ENCODE results near the gene FAM131A. TPM values are rescaled to one million over a fixed set of nuclear protein-coding genes. Genes with fewer than 3 reads are reported as not detected.
A peak's percentile ranks its signal among the peaks of the same experiment; 100 is the strongest.

FAM131A gene, protein sequence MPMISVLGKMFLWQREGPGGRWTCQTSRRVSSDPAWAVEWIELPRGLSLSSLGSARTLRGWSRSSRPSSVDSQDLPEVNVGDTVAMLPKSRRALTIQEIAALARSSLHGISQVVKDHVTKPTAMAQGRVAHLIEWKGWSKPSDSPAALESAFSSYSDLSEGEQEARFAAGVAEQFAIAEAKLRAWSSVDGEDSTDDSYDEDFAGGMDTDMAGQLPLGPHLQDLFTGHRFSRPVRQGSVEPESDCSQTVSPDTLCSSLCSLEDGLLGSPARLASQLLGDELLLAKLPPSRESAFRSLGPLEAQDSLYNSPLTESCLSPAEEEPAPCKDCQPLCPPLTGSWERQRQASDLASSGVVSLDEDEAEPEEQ
- total RNA-seq (10 to 100 TPM in 3 of 5 donors, 1 to 10 TPM in 2; 8.3 to 13.8 (median 11.9) TPM), total RNA-seq (5.5 to 20.6 (median 15.5) reads per million in 29 experiments)
- 5.2 TPM for total RNA-seq (2013)

DNA sequence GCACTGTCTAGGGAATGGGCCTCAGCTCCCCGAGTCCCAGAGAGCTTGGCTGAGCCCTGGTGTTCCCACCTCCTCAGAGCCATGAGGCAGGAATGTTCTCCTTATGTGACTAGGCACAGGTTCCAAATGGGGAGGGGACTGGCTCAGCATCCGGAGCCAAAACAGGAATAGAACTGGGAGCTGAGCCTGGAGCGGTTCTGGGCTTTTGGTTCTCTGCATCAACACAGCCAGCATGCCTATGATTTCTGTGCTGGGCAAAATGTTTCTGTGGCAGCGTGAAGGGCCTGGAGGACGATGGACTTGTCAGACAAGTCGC, at the start of gene FAM131A:
FAM131A (plus strand) TSS at position 202 of the 316 bp plus-strand sequence; CDS start at position 233, 31 bp downstream.
- Mint-ChIP-seq H3K4me3 (peak within 1 kb of the TSS; percentile 80 to 88 (median 87)), H3K27me3 (no peaks in the 10 kb centered on the region), H3K4me1 (peaks cover 46 to 52% (median 47%) of the 10 kb centered on the region in 3 donors), H3K36me3 (peaks cover 18% of the 10 kb centered on the region), H3K27ac (peak within 1 kb of the TSS; percentile 76 to 88), H3K9me3 (no peaks in the 10 kb centered on the region)
- ChIA-PET CTCF (no interaction called here), POLR2A (no interaction called here)
- Histone ChIP-seq H3K36me3 (ENCODE audit: control insufficient read depth in 2 of 2, extremely low read depth in 1 of 2, insufficient read depth in 1 of 2, low read length in 1 of 2) (peaks cover 8 to 30% of the 10 kb centered on the region in 2 donors), H3K27ac (ENCODE audit: low read length) (peak within 1 kb of the TSS; percentile 98), H3K9me3 (no peaks in the 10 kb centered on the region), H3K27me3 (replicated peaks in 1 of 2; ENCODE audit: control insufficient read depth in 2 of 2, extremely low read depth in 1 of 2, insufficient read depth in 2 of 2, low read length in 1 of 2) (peaks cover 0 to 8% of the 10 kb centered on the region in 2 experiments), H3K4me1 (ENCODE audit: control insufficient read depth in 1 of 2, extremely low read depth in 1 of 2, insufficient read depth in 2 of 2, low read length in 2 of 2) (peaks cover 6 to 36% of the 10 kb centered on the region in 2 experiments), H3K4me3 (ENCODE audit: control insufficient read depth in 1 of 2, extremely low read depth in 1 of 2, low read length in 1 of 2) (peak within 1 kb of the TSS; percentile 55 to 61)
- DNase-seq (no peak), ATAC-seq (replicated peaks in 1 of 4) (no peak)
- WGBS (ENCODE audit: insufficient coverage) = 97% methylated on average over 6 of the region's 6 CpGs

DNA sequence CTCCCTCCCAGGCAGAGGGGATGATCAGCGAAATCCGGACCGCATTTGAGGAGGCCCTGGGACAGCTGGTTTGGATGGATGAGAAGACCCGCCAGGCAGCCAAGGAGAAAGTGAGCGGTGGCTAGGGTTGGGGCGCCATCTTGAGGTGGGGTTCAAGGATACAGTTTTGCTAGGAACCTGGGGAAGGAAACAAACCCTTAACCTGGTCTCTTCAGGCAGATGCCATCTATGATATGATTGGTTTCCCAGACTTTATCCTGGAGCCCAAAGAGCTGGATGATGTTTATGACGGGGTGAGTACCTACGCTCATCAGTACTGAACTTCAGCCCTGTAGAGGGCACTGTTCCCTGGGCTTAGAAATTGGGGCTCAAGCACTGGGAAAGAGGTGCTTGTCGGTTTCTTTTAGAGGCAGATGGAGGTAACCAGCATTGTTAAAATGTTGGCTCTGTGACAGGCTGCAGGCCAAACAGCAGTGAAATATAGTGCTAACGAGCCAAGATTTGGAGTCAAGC, 47.9 kb upstream of the FAM131A start:
- Histone ChIP-seq H3K36me3 (ENCODE audit: control insufficient read depth in 2 of 2, extremely low read depth in 1 of 2, insufficient read depth in 1 of 2, low read length in 1 of 2) (no peaks in the 10 kb centered on the region), H3K9me3 (no peaks in the 10 kb centered on the region), H3K27ac (ENCODE audit: low read length) (no peak overlapping the region), H3K4me3 (ENCODE audit: control insufficient read depth in 1 of 2, extremely low read depth in 1 of 2, low read length in 1 of 2) (no peak overlapping the region), H3K27me3 (replicated peaks in 1 of 2; ENCODE audit: control insufficient read depth in 2 of 2, extremely low read depth in 1 of 2, insufficient read depth in 2 of 2, low read length in 1 of 2) (peaks cover 0 to 30% of the 10 kb centered on the region in 2 experiments), H3K4me1 (ENCODE audit: control insufficient read depth in 1 of 2, extremely low read depth in 1 of 2, insufficient read depth in 2 of 2, low read length in 2 of 2) (peaks cover 0 to 4% of the 10 kb centered on the region in 2 experiments)
- ChIA-PET POLR2A (interaction anchor here in 1 of 2 donors (0.5 kb wide), 1 partner anchor 92 kb away, joined by 3 read pairs; no protein-coding TSS in a partner anchor), CTCF (interaction anchor here (0.6 to 1.4 kb wide), 4 partner anchors 18 to 394 kb away, joined by 3 to 9 read pairs (median 4); no protein-coding TSS in a partner anchor)
- DNase-seq (peak in 28 of 35 experiments; percentile 10 to 68 (median 40)), ATAC-seq (replicated peaks in 1 of 4) (peak; percentile 45 to 79 (median 64))
- Mint-ChIP-seq H3K4me1 (no peaks in the 10 kb centered on the region), H3K4me3 (no peak overlapping the region), H3K36me3 (no peaks in the 10 kb centered on the region), H3K9me3 (no peaks in the 10 kb centered on the region), H3K27ac (no peak overlapping the region), H3K27me3 (peaks cover 18 to 25% of the 10 kb centered on the region in 2 donors)
- 4% methylated on average over 4 of the region's 10 CpGs for WGBS (ENCODE audit: insufficient coverage)

DNA sequence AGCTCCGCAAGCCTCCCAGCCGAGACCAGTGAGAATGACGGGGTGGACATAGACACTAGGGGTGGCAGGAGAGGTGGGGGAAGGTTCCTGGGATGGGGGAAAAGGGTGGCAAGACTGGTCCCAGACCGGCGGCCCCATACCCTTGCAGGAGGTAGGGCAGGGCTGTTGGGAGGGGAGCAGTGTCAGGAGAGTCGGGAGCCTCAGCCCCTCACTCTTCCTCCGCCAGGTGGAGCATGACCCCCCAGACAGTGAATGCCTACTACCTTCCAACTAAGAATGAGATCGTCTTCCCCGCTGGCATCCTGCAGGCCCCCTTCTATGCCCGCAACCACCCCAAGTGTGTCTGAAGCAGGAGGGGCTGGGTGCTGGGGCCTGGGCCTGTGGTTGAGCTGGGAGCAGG, 47.1 kb upstream of the FAM131A start:
- Histone ChIP-seq H3K36me3 (ENCODE audit: control insufficient read depth in 2 of 2, extremely low read depth in 1 of 2, insufficient read depth in 1 of 2, low read length in 1 of 2) (no peaks in the 10 kb centered on the region), H3K4me3 (ENCODE audit: control insufficient read depth in 1 of 2, extremely low read depth in 1 of 2, low read length in 1 of 2) (no peak overlapping the region), H3K9me3 (no peaks in the 10 kb centered on the region), H3K4me1 (ENCODE audit: control insufficient read depth in 1 of 2, extremely low read depth in 1 of 2, insufficient read depth in 2 of 2, low read length in 2 of 2) (peaks cover 0 to 4% of the 10 kb centered on the region in 2 experiments), H3K27me3 (replicated peaks in 1 of 2; ENCODE audit: control insufficient read depth in 2 of 2, extremely low read depth in 1 of 2, insufficient read depth in 2 of 2, low read length in 1 of 2) (peaks cover 0 to 23% of the 10 kb centered on the region in 2 experiments), H3K27ac (ENCODE audit: low read length) (no peak overlapping the region)
- H3K27me3 Mint-ChIP-seq = peaks cover 18 to 21% of the 10 kb centered on the region in 2 donors
- no peaks in the 10 kb centered on the region for H3K36me3 Mint-ChIP-seq
- no peaks in the 10 kb centered on the region for H3K4me1 Mint-ChIP-seq
- H3K4me3 Mint-ChIP-seq = no peak overlapping the region
- 94% methylated on average over 3 of the region's 10 CpGs for WGBS (ENCODE audit: insufficient coverage)
- no peaks in the 10 kb centered on the region for H3K9me3 Mint-ChIP-seq
- POLR2A ChIA-PET = no interaction called here
- DNase-seq (no peak), ATAC-seq (replicated peaks in 1 of 4) (no peak)
- CTCF ChIA-PET = interaction anchor here in 1 of 2 donors (0.8 kb wide), 1 partner anchor 19 kb away, joined by 9 read pairs; no protein-coding TSS in a partner anchor
- H3K27ac Mint-ChIP-seq = no peak overlapping the region

DNA sequence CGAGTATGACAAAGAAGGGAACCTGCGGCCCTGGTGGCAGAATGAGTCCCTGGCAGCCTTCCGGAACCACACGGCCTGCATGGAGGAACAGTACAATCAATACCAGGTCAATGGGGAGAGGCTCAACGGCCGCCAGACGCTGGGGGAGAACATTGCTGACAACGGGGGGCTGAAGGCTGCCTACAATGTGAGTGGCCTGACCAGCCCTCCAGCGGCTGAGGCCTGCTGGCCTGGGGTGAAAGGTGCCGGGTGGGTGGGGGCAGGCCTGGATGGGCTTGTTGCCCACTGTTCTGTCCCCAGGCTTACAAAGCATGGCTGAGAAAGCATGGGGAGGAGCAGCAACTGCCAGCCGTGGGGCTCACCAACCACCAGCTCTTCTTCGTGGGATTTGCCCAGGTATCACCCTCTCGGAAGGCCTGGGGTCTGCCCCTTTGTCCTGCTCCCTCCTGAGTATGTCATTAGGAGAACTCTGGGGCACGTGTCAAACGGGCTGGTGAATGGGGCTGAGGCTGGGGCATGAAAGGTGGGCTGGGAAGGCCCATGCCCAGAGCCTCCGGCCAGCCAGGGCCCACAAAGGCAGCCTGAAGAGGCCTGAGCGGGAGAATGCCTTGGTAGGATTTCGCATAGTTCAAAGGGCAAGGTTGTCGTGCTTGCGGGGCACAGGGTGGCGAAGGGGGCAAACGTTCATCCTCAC, 46.2 kb upstream of the FAM131A start:
- ChIA-PET CTCF (interaction anchor here in 1 of 2 donors (0.6 kb wide), 2 partner anchors 12 to 63 kb away, joined by 3 to 5 read pairs; no protein-coding TSS in a partner anchor), POLR2A (interaction anchor here in 1 of 2 donors (0.6 kb wide), 1 partner anchor 33 kb away, joined by 5 read pairs; no protein-coding TSS in a partner anchor)
- Mint-ChIP-seq H3K4me1 (no peaks in the 10 kb centered on the region), H3K27ac (no peak overlapping the region), H3K27me3 (peaks cover 11 to 13% of the 10 kb centered on the region in 2 donors), H3K9me3 (no peaks in the 10 kb centered on the region), H3K36me3 (no peaks in the 10 kb centered on the region), H3K4me3 (no peak overlapping the region)
- ATAC-seq (replicated peaks in 1 of 4) = no peak
- Histone ChIP-seq H3K27me3 (replicated peaks in 1 of 2; ENCODE audit: control insufficient read depth in 2 of 2, extremely low read depth in 1 of 2, insufficient read depth in 2 of 2, low read length in 1 of 2) (peaks cover 0 to 21% of the 10 kb centered on the region in 2 experiments), H3K4me1 (ENCODE audit: control insufficient read depth in 1 of 2, extremely low read depth in 1 of 2, insufficient read depth in 2 of 2, low read length in 2 of 2) (peaks cover 0 to 4% of the 10 kb centered on the region in 2 experiments), H3K27ac (ENCODE audit: low read length) (no peak overlapping the region), H3K4me3 (ENCODE audit: control insufficient read depth in 1 of 2, extremely low read depth in 1 of 2, low read length in 1 of 2) (no peak overlapping the region), H3K9me3 (no peaks in the 10 kb centered on the region), H3K36me3 (ENCODE audit: control insufficient read depth in 2 of 2, extremely low read depth in 1 of 2, insufficient read depth in 1 of 2, low read length in 1 of 2) (no peaks in the 10 kb centered on the region)
- 87% methylated on average over 21 of the region's 22 CpGs for WGBS (ENCODE audit: insufficient coverage)
- no peak for DNase-seq

DNA sequence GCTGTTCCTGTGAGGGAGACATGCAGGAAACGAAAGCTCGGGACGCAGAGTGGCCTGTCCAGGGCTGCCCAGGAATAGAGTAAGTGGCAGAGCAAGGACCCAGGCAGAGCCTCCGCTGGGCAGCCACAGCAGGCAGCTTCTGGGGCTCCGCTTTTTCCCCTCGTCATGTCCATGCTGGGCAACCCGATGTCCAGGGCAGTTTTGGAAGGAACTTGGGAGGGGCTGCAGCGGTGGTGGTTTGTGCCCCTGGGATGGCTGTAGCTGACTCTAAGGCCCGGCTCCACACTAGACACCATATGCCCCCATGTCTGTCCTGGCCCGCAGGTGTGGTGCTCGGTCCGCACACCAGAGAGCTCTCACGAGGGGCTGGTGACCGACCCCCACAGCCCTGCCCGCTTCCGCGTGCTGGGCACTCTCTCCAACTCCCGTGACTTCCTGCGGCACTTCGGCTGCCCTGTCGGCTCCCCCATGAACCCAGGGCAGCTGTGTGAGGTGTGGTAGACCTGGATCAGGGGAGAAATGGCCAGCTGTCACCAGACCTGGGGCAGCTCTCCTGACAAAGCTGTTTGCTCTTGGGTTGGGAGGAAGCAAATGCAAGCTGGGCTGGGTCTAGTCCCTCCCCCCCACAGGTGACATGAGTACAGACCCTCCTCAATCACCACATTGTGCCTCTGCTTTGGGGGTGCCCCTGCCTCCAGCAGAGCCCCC, 45.5 kb upstream of the FAM131A start:
- Mint-ChIP-seq H3K27me3 (peaks cover 4 to 6% of the 10 kb centered on the region in 2 donors), H3K4me1 (no peaks in the 10 kb centered on the region), H3K9me3 (no peaks in the 10 kb centered on the region), H3K4me3 (no peak overlapping the region), H3K27ac (no peak overlapping the region), H3K36me3 (no peaks in the 10 kb centered on the region)
- Histone ChIP-seq H3K4me1 (ENCODE audit: control insufficient read depth in 1 of 2, extremely low read depth in 1 of 2, insufficient read depth in 2 of 2, low read length in 2 of 2) (peaks cover 0 to 4% of the 10 kb centered on the region in 2 experiments), H3K4me3 (ENCODE audit: control insufficient read depth in 1 of 2, extremely low read depth in 1 of 2, low read length in 1 of 2) (no peak overlapping the region), H3K27me3 (replicated peaks in 1 of 2; ENCODE audit: control insufficient read depth in 2 of 2, extremely low read depth in 1 of 2, insufficient read depth in 2 of 2, low read length in 1 of 2) (peaks cover 0 to 21% of the 10 kb centered on the region in 2 experiments), H3K9me3 (no peaks in the 10 kb centered on the region), H3K27ac (ENCODE audit: low read length) (no peak overlapping the region), H3K36me3 (ENCODE audit: control insufficient read depth in 2 of 2, extremely low read depth in 1 of 2, insufficient read depth in 1 of 2, low read length in 1 of 2) (no peaks in the 10 kb centered on the region)
- no peak for DNase-seq
- ATAC-seq (replicated peaks in 1 of 4) = no peak
- WGBS (ENCODE audit: insufficient coverage) = 92% methylated on average over 16 of the region's 21 CpGs
- POLR2A ChIA-PET = interaction anchor here in 1 of 2 donors (0.6 kb wide), 1 partner anchor 33 kb away, joined by 5 read pairs; no protein-coding TSS in a partner anchor
- CTCF ChIA-PET = interaction anchor here (0.6 to 0.8 kb wide), 2 partner anchors 13 to 70 kb away, joined by 3 to 5 read pairs; no protein-coding TSS in a partner anchor

Data from T-cell (primary cell).